Glomerular visceral epithelial cell (primary cell): ENCODE data around the gene PRPSAP2.
A peak's percentile ranks its signal among the peaks of the same experiment; 100 is the strongest.
"Not testable (repeated sequence)": the region's sequence is repeated elsewhere in the genome, so short reads cannot be mapped to it uniquely, and the experiment has no call there.

Experiments used
- DNase-seq: peaks from one replicate; pipeline ENCODE4 v3.0.0-alpha.2; 2016; ENCODE audit errors: extremely low spot score

PRPSAP2 gene

DNA sequence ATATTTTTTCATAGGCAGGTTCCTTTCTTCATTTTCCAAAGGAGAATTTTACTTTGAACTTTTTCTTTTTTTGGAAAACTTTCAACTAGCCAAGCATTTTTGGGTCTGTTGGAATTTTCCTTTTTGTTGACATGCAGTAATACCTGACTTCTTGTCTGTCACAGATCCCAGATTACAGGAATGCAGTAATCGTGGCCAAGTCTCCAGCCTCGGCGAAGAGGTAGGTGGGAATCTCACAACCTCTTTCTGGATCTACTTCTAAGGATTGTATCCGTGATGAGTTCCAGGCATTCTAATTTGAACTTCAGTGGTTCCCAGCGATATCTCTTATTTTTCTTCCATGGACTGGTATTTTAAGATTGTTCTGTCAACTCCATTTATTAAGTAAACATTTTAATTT lies 31.7 kb downstream of the PRPSAP2 start:
- DNase-seq = no peak

DNA sequence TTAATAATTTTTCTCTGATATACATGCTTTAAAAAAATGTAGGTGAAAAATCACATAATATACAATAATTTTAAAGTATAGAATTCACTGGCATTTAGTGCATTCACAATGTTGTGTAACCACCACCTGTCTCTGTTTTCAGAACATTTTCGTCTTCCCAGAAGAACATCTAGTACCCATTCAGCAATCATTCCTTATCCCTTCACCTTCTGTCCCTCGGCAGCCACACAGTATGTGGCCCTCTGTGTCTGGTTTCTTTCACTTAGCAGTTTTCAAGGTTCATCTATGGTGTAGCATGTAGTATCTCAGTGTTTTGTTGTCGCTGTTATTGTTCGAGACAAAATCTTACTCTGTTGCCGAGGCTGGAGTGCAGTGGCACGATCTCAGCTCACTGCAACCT lies 33.6 kb downstream of the PRPSAP2 start:
- DNase-seq = no peak

- DNase-seq = no peak
These were observed 38.2 kb downstream of the PRPSAP2 start for GRCh38 chr17:18896146-18896545.

GRCh38 chr17:18896947-18897346 lies 39.0 kb downstream of the PRPSAP2 start:
- DNase-seq = no peak

- no peak for DNase-seq
These were observed 46.6 kb downstream of the PRPSAP2 start for GRCh38 chr17:18904482-18904881.

DNA sequence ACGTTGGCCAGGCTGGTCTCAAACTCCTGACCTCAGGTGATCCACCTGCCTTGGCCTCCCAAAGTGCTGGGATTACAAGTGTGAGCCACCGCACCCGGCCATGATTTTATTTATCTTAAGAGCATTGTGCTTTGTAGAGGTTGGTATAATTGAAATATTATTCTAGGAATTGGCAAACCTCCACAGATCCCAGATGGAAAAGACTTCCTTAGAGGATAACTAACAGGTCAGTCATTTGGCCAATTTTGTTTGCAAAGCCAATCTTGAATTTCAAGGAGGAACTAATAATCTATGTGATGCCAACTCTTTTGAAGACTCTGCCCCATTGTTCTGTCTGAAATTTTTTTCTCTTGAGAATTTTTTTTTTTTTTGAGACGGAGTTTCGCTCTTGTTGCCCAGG lies 47.3 kb downstream of the PRPSAP2 start:
- DNase-seq = no peak

DNA sequence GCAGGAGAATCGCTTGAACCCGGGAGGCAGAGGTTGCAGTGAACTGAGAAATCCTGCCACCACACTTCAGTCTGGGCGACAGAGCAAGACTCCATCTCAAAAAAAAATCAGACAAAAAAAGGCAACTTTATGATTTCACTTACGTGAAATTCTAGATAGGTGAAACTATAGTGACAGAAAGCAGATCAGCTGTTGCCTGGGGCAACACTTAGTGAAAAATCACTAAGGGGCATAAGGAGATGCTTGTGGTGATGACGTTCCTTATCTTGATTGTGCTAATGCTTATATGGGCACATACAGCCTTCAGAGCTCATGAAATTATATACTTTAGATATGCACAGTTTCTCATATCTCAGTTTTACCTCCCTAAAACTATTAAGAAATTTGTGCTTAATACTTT lies 52.4 kb downstream of the PRPSAP2 start:
- DNase-seq = no peak

DNA sequence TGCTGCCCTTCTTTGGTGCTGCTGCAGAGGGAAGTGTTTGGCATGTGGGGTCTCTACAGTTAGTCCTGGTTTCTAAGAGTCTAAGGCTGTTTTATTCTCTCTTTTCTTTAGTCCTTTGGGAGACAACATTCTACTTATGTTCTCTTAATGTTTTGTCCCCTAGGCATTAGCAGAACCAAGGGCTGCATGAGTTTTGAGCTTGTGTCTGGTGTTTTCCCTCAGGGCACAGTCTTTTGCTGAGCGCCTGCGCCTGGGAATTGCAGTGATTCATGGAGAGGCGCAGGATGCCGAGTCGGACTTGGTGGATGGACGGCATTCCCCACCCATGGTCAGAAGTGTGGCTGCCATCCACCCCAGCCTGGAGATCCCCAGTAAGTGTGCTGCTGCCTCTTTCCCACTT lies 53.0 kb downstream of the PRPSAP2 start:
- no peak for DNase-seq

DNA sequence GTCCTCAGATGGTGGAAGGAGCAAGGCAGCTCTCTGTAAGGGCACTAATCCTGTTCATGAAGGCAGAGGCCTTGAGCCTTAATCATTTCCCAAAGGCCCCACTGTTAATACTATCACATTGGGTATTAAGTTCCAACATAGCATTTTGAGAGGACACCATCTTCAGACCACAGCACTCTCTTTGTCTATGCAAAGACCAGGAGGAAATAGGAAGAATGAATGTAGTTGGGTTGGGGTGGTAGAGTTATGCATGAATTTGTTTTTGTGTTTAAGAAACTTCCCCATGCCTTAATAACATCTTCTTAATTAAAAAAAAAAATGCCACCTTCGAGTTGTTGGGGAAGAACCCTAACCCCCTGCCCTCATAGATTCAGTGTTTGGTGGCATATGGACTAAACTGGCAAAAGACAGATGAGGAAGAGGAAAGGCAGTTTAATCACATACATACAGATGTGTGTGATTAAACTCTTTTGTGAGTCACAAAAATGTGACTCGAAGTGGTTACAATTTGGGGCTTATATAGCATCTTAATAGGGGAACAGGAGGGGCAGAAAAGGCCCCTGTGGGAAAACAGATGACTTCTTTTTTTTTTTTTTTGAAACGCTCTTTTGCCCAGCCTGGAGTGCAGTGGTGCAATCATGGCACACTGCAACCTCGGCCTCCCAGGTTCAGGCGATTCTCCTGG lies 59.0 kb downstream of the PRPSAP2 start:
- DNase-seq = no peak

DNA sequence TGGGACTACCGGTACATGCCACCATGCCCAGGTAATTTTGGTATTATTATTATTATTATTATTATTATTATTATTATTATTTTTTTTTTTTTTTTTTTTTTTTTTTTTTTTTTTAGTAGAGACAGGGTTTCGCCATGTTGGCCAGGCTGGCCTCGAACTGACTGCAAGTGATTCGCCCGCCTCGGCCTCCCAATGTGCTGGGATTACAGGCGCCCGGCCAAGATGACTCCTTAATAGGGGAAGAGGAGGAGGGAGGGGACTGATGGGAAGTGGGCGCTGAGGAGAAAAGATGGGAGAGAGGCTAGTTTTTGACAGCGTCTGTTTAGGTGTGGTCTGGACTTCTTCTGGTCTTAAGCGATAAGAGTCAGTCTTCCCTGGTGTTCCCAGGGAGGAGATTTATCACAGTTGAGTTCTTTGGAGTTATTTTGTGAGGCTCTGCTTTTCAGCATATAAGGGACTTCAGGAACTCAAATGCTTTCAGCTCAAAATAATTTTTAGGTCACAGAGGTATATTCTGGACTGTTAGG lies 59.6 kb downstream of the PRPSAP2 start:
- DNase-seq = no peak

- no peak for DNase-seq
These were observed 62.0 kb downstream of the PRPSAP2 start for GRCh38 chr17:18919963-18920362.

GRCh38 chr17:18920911-18921441 lies 63.0 kb downstream of the PRPSAP2 start:
- DNase-seq = peak; percentile 32

DNA sequence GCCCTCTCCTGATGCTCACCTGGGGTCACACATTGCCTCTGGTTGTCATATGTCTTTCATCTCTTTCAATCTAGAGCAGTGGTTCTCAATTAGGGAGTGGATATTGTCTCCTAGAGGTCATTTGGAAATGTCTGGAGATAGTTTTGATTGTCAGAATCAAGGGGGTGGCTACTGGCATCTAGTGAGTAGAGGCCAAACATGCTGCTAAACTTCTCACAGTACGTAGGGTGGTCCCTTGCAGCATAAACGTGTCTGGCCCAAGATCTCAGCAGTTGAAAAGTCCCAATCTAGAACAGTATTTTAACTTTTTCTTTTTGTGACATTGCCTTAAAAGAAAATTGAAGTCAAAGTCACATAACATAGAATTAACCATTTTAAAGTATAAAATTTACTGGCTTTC lies 63.6 kb downstream of the PRPSAP2 start:
- DNase-seq = no peak

GRCh38 chr17:18921912-18922451 lies 64.1 kb downstream of the PRPSAP2 start:
- peak; percentile 79 for DNase-seq

DNA sequence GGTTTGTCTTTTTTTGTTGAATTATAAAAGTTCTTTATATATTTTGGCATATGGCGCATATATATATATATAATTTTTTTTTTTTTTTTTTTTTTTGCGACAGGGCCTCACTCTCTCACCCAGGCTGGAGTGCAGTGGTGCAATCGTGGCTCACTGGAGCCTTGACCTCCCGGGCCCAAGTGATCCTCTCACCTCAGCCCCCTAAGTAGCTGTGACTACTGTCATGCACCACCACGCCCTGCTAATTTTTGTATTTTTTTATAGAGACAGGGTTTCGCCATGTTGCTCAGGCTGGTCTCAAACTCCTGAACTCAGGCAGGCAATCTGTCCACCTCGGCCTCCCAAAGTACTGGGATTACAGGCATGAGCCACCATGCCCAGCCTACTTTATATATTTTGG lies 64.7 kb downstream of the PRPSAP2 start:
- DNase-seq = not testable (repeated sequence)

DNA sequence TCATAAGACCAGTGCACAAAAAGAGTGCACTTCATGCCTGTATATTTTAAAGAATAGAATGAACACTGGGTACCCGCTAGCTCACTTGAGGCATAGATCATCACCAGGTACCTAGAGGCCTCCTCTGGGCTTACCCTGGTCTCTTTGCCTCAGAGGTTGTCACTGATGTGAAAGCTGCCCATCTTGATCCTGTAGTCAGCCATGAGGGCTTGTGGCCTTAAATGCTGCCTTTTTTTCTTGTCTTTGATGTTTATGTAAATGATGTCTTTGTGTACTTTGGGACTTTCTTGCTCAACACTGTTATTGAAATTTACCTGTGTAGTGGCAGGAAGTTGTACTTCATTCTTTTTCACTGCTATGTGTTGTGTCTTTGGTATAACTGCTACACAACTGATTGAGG lies 67.3 kb downstream of the PRPSAP2 start:
- DNase-seq = no peak

DNA sequence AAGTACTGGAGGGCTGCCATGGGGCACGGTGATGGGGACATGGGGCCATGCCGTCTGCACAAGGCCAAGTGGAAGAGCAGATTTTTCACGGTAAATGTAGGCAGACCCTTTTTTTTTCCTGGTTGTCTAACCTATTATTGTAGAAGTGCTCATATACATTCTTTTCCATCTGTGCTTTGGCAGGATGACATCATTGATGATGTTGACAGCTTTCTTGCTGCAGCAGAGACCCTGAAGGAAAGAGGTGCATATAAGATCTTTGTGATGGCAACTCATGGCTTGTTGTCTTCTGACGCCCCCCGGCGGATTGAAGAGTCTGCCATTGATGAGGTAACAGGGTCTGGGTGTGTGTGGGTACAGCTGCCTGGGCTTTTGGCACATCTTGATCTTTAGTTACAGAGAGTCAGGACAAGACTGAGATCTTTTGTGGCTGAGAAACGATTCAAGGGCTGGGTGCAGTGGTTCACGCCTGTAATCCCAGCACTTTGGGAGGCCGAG lies 70.7 kb downstream of the PRPSAP2 start:
- DNase-seq = no peak

GRCh38 chr17:18932360-18933055 lies 74.6 kb downstream of the PRPSAP2 start:
- no peak for DNase-seq

DNA sequence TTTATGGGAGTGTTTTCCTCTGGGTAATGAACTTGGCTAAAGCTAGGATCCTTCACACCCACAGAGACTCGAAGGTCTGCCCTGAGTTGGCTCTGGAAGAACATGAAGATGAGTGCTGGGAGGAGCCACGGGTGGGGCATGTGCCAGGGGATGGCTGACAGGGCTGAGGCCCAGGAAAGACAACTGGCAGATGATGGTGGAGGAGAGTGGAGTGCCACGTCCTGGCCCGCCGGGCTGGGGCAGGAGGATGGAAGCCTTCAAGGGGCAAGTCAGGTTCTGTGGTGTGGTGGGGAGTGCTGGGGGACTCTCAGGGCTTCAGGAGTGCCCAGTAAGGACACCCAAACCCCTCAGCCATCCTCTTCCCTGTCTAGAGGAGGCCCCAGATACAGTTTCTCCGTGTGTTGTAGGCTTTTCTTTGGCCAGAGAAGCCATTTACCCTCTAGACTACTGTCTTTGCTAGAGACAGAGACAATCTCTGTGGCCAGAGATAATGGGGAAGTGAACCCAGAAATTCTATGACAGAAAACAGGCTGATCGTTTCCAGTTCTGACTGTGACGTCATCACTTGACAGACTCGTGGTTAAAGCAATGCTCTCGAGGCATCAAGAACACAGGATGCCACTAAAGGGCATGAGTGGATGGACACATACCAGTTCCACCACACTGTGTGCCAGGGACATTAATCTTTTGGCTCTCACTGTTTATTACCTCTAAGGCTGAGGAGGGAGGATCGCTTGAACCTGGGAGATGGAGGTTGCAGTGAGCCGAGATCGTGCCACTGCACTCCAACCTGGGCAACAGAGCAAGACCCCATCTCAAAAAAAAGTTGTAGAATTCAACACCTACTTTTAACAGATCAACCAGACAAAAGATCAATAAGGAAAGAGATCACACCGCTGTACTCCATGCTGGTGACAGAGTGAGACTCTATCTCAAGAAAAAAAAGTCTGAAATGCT lies 75.4 kb downstream of the PRPSAP2 start:
- DNase-seq = no peak

- no peak for DNase-seq
These were observed 80.2 kb downstream of the PRPSAP2 start for GRCh38 chr17:18937981-18938691.

- DNase-seq = no peak
These were observed 80.7 kb downstream of the PRPSAP2 start for GRCh38 chr17:18938692-18939023.
